ENCODE data around the gene USP28.

Gene USP28

DNA sequence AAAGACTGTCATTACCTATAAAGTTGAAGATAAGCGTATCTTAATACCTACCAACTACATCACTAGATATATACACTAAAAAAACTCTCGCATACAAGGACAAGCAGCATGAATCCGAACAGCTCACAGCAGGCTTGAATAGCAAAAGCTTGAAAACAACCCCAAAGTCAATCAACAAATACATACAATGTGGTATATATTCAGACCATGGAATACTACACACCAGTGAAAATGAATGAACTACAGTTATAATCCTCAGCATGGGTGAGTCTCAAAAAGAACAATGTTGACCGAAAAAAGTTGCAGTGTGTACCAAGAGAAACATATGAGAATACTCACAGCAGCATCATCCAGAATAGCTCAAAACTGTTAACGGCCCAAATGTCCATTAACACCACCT, 25.2 kb downstream of the USP28 start:
- H3K4me3 ChIP-seq (ENCODE audit: low read length): no peak overlapping the region
- TF ChIP-seq, protein P1, sequence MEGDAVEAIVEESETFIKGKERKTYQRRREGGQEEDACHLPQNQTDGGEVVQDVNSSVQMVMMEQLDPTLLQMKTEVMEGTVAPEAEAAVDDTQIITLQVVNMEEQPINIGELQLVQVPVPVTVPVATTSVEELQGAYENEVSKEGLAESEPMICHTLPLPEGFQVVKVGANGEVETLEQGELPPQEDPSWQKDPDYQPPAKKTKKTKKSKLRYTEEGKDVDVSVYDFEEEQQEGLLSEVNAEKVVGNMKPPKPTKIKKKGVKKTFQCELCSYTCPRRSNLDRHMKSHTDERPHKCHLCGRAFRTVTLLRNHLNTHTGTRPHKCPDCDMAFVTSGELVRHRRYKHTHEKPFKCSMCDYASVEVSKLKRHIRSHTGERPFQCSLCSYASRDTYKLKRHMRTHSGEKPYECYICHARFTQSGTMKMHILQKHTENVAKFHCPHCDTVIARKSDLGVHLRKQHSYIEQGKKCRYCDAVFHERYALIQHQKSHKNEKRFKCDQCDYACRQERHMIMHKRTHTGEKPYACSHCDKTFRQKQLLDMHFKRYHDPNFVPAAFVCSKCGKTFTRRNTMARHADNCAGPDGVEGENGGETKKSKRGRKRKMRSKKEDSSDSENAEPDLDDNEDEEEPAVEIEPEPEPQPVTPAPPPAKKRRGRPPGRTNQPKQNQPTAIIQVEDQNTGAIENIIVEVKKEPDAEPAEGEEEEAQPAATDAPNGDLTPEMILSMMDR (conservative IDR thresholded peaks at IDR 0.05; ENCODE audit: low read length): no peak
- DNase-seq (ENCODE audit: low read depth): no peak

DNA sequence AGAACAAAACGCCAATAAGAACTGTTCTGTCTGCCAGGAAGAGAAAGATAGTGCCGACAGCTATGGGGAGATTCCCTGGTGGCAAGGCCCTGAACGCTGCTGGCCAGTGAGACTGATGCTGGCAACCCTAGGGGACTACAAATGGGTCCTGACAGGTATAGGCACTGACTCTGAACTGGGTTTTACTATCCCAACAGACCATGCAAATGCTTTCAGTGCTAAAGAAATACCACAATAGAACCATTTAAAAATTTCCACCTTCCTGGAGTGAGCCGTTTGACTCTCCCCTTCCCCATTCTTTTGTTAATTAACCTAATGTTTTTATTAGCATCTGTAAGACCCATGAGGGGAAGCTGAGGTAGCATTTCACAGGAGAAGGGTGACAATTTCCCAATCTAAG, 25.7 kb downstream of the USP28 start:
- no peak for DNase-seq (ENCODE audit: low read depth)
- TF ChIP-seq, protein P1 (conservative IDR thresholded peaks at IDR 0.05; ENCODE audit: low read length): no peak
- H3K4me3 ChIP-seq (ENCODE audit: low read length): no peak overlapping the region

- no peak for DNase-seq (ENCODE audit: low read depth)
- no peak overlapping the region for H3K4me3 ChIP-seq (ENCODE audit: low read length)
- TF ChIP-seq, protein P1 (conservative IDR thresholded peaks at IDR 0.05; ENCODE audit: low read length): no peak
Observed at GRCh38 chr11:113847580-113847979, 27.8 kb downstream of the USP28 start.

- H3K4me3 ChIP-seq (ENCODE audit: low read length): no peak overlapping the region
- TF ChIP-seq, protein P1 (conservative IDR thresholded peaks at IDR 0.05; ENCODE audit: low read length): no peak
- DNase-seq (ENCODE audit: low read depth): no peak
Observed at GRCh38 chr11:113847111-113847510, 28.3 kb downstream of the USP28 start.

DNA sequence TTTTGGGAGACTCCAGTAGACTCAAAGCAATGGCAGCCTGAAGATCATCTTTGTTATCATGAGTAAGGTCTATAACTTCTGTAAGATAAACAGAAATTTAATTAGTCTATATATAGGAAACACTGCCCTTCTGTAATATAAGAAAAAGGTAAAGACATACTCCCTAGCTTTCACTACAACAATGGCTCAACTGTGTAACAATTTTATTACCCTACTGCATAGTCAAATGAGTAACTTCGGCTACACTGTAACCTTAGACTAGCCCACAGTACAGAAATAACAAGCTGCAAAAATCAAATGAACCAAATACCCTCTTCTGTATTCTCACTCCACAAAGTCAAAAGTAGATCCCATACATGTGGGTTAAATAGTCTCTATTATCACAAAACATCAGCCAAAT, 33.7 kb downstream of the USP28 start:
- TF ChIP-seq, protein P1 (conservative IDR thresholded peaks at IDR 0.05; ENCODE audit: low read length): no peak
- no peak for DNase-seq (ENCODE audit: low read depth)
- H3K4me3 ChIP-seq (ENCODE audit: low read length): no peak overlapping the region

DNA sequence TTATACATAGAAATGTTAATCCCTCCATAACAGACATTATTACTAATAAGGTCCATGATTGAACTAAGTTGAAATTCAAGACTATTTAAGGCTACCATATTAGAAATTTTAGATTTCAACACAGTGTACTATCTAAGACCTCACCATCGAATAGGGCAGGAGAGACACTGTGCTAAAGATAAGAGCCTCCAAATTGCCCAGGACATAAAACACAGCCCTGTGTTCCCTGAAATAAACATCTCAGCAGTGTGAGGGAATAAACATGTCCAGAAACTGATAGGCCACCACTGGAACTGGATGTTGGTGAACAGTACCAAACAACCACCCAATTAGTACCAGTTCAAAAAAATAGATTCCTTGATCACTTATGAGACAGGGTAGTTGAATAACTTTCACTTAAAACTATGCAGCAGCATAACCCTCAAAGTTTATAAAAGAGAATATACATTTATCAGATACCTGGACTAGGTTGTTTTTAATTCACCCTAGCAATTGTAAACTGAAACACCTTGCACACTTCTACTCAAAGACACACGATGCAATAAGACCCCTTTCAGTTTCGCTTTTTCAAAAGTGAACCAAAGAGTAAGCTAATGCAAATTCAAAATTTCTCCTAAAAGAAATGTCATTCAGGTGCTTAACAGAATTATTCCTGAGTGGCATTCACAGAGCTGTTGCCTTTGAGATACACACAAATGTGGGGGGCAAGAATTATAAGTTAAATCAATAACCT, 34.3 kb downstream of the USP28 start:
- no peak overlapping the region for H3K4me3 ChIP-seq (ENCODE audit: low read length)
- no peak for DNase-seq (ENCODE audit: low read depth)

GRCh38 chr11:113839842-113840241, 35.5 kb downstream of the USP28 start:
- no peak overlapping the region for H3K4me3 ChIP-seq (ENCODE audit: low read length)
- no peak for DNase-seq (ENCODE audit: low read depth)
- TF ChIP-seq, protein P1 (conservative IDR thresholded peaks at IDR 0.05; ENCODE audit: low read length): no peak

More for the DNA sequence above, 34.3 kb downstream of the USP28 start:
- TF ChIP-seq, protein P1 (conservative IDR thresholded peaks at IDR 0.05; ENCODE audit: low read length): no peak
